Kidney epithelial cell (primary cell): ENCODE results near the gene CFD. TPM values are rescaled to one million over a fixed set of nuclear protein-coding genes. Genes with fewer than 3 reads are reported as not detected.

ENCODE experiments used
- DNase-seq: peaks from one replicate; pipeline ENCODE4 v3.0.0-alpha.2; 2010; ENCODE audit warnings: low read depth
- H3K27me3 ChIP-seq: 2 replicates; pipeline ENCODE4 v1.6.0; 2011; ENCODE audit warnings: low read length; ENCODE audit not compliant: control insufficient read depth, insufficient read depth
- H3K36me3 ChIP-seq: 2 replicates; pipeline ENCODE4 v1.5.1; 2011; ENCODE audit warnings: low read length; ENCODE audit not compliant: control insufficient read depth, insufficient read depth
- H3K4me3 ChIP-seq: 2 replicates; pipeline ENCODE4 v1.5.1; 2011; ENCODE audit warnings: low read depth, mild to moderate bottlenecking, control low read depth, low read length
- total RNA-seq: library from RNA; depleted of rRNA; stranded (reverse); fragments of >200 nt; gene quantifications from 2 replicates; pipeline ENCODE4 v1.2.3, GENCODE V29; 2015
- TF ChIP-seq, protein P1 (sequence below): IDR thresholded peaks from 2 replicates; pipeline ENCODE4 v1.5.1; 2011; ENCODE audit warnings: mild to moderate bottlenecking, moderate library complexity, low read length, control low read depth, inconsistent platforms; ENCODE audit not compliant: insufficient read depth, poor library complexity, severe bottlenecking

The CFD gene
- total RNA-seq, 1 donor from 2014 or later, result 1.3 TPM

GRCh38 chr19:825897-826644 lies 33.4 kb upstream of the CFD start:
- no peak for DNase-seq
- H3K36me3 ChIP-seq, result no peaks in the 10 kb centered on the region
- peaks cover 28% of the 10 kb centered on the region for H3K27me3 ChIP-seq
- no peak overlapping the region for H3K4me3 ChIP-seq
- TF ChIP-seq, protein P1, sequence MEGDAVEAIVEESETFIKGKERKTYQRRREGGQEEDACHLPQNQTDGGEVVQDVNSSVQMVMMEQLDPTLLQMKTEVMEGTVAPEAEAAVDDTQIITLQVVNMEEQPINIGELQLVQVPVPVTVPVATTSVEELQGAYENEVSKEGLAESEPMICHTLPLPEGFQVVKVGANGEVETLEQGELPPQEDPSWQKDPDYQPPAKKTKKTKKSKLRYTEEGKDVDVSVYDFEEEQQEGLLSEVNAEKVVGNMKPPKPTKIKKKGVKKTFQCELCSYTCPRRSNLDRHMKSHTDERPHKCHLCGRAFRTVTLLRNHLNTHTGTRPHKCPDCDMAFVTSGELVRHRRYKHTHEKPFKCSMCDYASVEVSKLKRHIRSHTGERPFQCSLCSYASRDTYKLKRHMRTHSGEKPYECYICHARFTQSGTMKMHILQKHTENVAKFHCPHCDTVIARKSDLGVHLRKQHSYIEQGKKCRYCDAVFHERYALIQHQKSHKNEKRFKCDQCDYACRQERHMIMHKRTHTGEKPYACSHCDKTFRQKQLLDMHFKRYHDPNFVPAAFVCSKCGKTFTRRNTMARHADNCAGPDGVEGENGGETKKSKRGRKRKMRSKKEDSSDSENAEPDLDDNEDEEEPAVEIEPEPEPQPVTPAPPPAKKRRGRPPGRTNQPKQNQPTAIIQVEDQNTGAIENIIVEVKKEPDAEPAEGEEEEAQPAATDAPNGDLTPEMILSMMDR, result no peak

GRCh38 chr19:827314-827709 lies 32.2 kb upstream of the CFD start:
- peaks cover 32% of the 10 kb centered on the region for H3K27me3 ChIP-seq
- TF ChIP-seq, protein P1, result no peak
- H3K36me3 ChIP-seq, result no peaks in the 10 kb centered on the region
- no peak overlapping the region for H3K4me3 ChIP-seq
- DNase-seq, result no peak

- Histone ChIP-seq H3K4me3 (no peak within 1 kb of the TSS), H3K36me3 (no peaks in the 10 kb centered on the region), H3K27me3 (peaks cover 27% of the 10 kb centered on the region)
- no peak for DNase-seq
- TF ChIP-seq, protein P1, result no peak
These were observed 31.6 kb upstream of the CFD start, which contains the start of gene AZU1 for GRCh38 chr19:827710-828321. Gene AZU1, plus strand, starts transcription at chr19:827837. Its CDS starts 10 bp downstream, at chr19:827847.

GRCh38 chr19:829129-829758 lies 30.2 kb upstream of the CFD start:
- H3K36me3 ChIP-seq, result no peaks in the 10 kb centered on the region
- TF ChIP-seq, protein P1, result no peak
- H3K4me3 ChIP-seq, result no peak overlapping the region
- DNase-seq, result no peak
- H3K27me3 ChIP-seq, result peaks cover 22% of the 10 kb centered on the region

- Histone ChIP-seq H3K27me3 (peaks cover 31% of the 10 kb centered on the region), H3K36me3 (no peaks in the 10 kb centered on the region), H3K4me3 (no peak overlapping the region)
- DNase-seq, result no peak
- TF ChIP-seq, protein P1, result no peak
These were observed 27.8 kb upstream of the CFD start for GRCh38 chr19:831407-832369.
